Lung (tissue), 12 donors: ENCODE measurements around the gene SLC29A3. TPM values are rescaled to one million over a fixed set of nuclear protein-coding genes. Genes with fewer than 3 reads are reported as not detected.

Source experiments
- ATAC-seq: fragments of 200-7000 bp; cut with Tn5 transposase; one replicate; pipeline ENCODE4 v1.9.1; 2020; ENCODE audit warnings: moderate number of reproducible peaks; ENCODE audit not compliant: insufficient read depth, low FRiP score
- DNase-seq, 3 donors: peaks; one replicate each; pipeline ENCODE4 v3.0.0-alpha.2; 2013 to 2017
- H3K27ac ChIP-seq, 2 donors: one replicate each; pipeline ENCODE4 v1.5.1; 2013; ENCODE audit warnings: mild to moderate bottlenecking in 2 of 2, moderate library complexity in 2 of 2, control low read depth in 1 of 2, inconsistent platforms in 1 of 2, low read depth in 1 of 2, low read length in 1 of 2
- H3K27me3 ChIP-seq, 3 donors: one replicate each; pipeline ENCODE4 v1.5.1; 2013; ENCODE audit warnings: low read length in 2 of 3; ENCODE audit not compliant: control insufficient read depth in 3 of 3, insufficient read depth in 3 of 3
- H3K36me3 ChIP-seq, 4 donors: one replicate each; pipeline ENCODE4 v1.5.1; 2013; ENCODE audit warnings: low read length in 4 of 4, mild to moderate bottlenecking in 1 of 4, moderate library complexity in 1 of 4; ENCODE audit not compliant: control insufficient read depth in 4 of 4, insufficient read depth in 4 of 4
- H3K4me1 ChIP-seq, 5 donors: one replicate each; pipeline ENCODE4 v1.5.1; 2013; ENCODE audit warnings: low read length in 5 of 5, mild to moderate bottlenecking in 2 of 5, moderate library complexity in 1 of 5; ENCODE audit not compliant: control insufficient read depth in 5 of 5, insufficient read depth in 5 of 5
- H3K4me3 ChIP-seq: one replicate; pipeline ENCODE4 v1.5.1; 2013; ENCODE audit warnings: mild to moderate bottlenecking, control low read depth, moderate library complexity
- H3K9ac ChIP-seq, 2 donors: one replicate each; pipeline ENCODE4 v1.5.1; 2013; ENCODE audit warnings: low read length in 2 of 2, control low read depth in 1 of 2; ENCODE audit not compliant: insufficient read depth in 1 of 2
- H3K9me3 ChIP-seq, 4 donors: one replicate each; pipeline ENCODE4 v1.5.1; 2013; ENCODE audit warnings: low read length in 3 of 4, mild to moderate bottlenecking in 1 of 4, moderate library complexity in 1 of 4; ENCODE audit not compliant: control insufficient read depth in 4 of 4, insufficient read depth in 3 of 4
- WGBS, 2 donors: extraction: QIAGEN DNeasy Blood & Tissue Kit; methylation state at CpG; one replicate each; pipeline ENCODE4 v1.1.7; 2013; 5-methylcytosine and 5-hydroxymethylcytosine counted together
- polyA plus RNA-seq, 2 donors: library from polyadenylated mRNA; stranded (reverse); fragments of 200-250 nt; gene quantifications; one replicate each; pipeline ENCODE4 v1.2.1, GENCODE V29; 2013
- total RNA-seq, 2 donors: library from RNA; depleted of rRNA in 1 of 2; stranded (reverse); fragments of >200 nt in 1 of 2; gene quantifications; one replicate each; pipeline ENCODE4 v1.2.1, GENCODE V29; 2014 to 2021
- TF ChIP-seq, protein P1 (sequence below): IDR thresholded peaks from 2 replicates; pipeline ENCODE4 v1.5.1; 2012; ENCODE audit warnings: mild to moderate bottlenecking; ENCODE audit errors: control extremely low read depth, extremely low read depth
- donor health status: control.
- donor health status: control.
- donor health status: Bipolar disorder and iron deficiency.
- donor health status: healthy.
- donor health status: DM: yes; HTN: yes; CAD: no.

SLC29A3 gene
- total and polyA plus RNA-seq, 4 donors, result 4.9 to 9.6 (median 5.4) TPM

- Histone ChIP-seq H3K9me3 (peaks cover 0 to 7% (median 4%) of the 10 kb centered on the region in 4 donors), H3K27me3 (no peaks in the 10 kb centered on the region), H3K4me3 (no peak overlapping the region), H3K9ac (no peak overlapping the region), H3K27ac (no peak overlapping the region), H3K36me3 (no peaks in the 10 kb centered on the region), H3K4me1 (peaks cover 0 to 14% (median 0%) of the 10 kb centered on the region in 5 donors)
- TF ChIP-seq, protein P1, sequence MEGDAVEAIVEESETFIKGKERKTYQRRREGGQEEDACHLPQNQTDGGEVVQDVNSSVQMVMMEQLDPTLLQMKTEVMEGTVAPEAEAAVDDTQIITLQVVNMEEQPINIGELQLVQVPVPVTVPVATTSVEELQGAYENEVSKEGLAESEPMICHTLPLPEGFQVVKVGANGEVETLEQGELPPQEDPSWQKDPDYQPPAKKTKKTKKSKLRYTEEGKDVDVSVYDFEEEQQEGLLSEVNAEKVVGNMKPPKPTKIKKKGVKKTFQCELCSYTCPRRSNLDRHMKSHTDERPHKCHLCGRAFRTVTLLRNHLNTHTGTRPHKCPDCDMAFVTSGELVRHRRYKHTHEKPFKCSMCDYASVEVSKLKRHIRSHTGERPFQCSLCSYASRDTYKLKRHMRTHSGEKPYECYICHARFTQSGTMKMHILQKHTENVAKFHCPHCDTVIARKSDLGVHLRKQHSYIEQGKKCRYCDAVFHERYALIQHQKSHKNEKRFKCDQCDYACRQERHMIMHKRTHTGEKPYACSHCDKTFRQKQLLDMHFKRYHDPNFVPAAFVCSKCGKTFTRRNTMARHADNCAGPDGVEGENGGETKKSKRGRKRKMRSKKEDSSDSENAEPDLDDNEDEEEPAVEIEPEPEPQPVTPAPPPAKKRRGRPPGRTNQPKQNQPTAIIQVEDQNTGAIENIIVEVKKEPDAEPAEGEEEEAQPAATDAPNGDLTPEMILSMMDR, result no peak
- DNase-seq, result no peak
- WGBS, 2 donors, result 78 to 90% methylated on average over 9 of the region's 9 CpGs
- ATAC-seq, result no peak
Observed at GRCh38 chr10:71408436-71409225, 89.6 kb downstream of the SLC29A3 start.

DNA sequence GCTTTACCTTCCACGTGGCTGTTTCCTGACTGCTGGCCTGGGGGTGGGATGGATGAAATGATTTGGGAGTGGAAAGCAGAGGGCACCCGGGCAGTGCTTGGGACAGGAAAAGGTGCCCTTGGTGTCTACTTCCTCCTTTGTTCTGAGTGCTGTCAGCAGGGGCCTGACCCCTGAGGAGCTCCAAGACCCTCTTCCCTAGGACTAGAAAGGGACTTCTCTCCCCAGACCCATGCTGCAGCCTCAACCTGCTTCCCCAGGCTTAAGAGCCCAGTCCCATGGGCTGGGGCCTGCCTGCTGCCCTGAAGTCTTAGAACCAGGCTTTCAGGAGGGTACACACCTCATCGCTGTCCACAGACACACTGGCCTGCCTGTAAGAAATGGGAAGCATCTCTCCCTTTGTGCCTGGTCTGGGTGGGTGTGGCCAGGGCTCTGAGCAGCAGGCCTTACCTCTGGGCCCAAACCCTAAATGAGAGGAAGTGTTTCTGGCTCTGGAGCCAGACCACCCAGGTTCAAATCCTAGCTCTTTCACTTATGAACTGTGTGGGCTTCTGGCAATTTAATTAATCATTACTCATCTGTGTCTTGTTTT is 90.6 kb downstream of the SLC29A3 start:
- H3K4me1 ChIP-seq, result peaks cover 0 to 14% (median 0%) of the 10 kb centered on the region in 5 donors
- TF ChIP-seq, protein P1, result no peak
- DNase-seq, result no peak

More for the DNA sequence above, 90.6 kb downstream of the SLC29A3 start:
- 50 to 53% methylated on average over 3 of the region's 3 CpGs for WGBS, 2 donors
- H3K4me3 ChIP-seq, result no peak overlapping the region
- no peak overlapping the region for H3K9ac ChIP-seq
- H3K27ac ChIP-seq, result no peak overlapping the region
- peaks cover 0 to 7% (median 4%) of the 10 kb centered on the region in 4 donors for H3K9me3 ChIP-seq
- no peaks in the 10 kb centered on the region for H3K36me3 ChIP-seq
- no peak for ATAC-seq
- no peaks in the 10 kb centered on the region for H3K27me3 ChIP-seq

Other genes starting within 250 kb of the SLC29A3 start
- 10 to 100 TPM in 1 of 2 donors, 1 to 10 TPM in 1; 9.5 to 23.8 TPM for gene UNC5B, start 106.7 kb upstream of the SLC29A3 start, total RNA-seq
- 1 to 10 TPM; 4.4 to 7.2 TPM for gene UNC5B, start 106.7 kb upstream of the SLC29A3 start, polyA plus RNA-seq
- 10 to 100 TPM in 1 of 2 donors, 1 to 10 TPM in 1; 6.8 to 29.5 TPM for gene CDH23, start 77.7 kb downstream of the SLC29A3 start, total RNA-seq
- gene CDH23, start 77.7 kb downstream of the SLC29A3 start, polyA plus RNA-seq, result 1 to 10 TPM; 4.5 to 5.2 TPM